D341Med (cell line): ENCODE measurements around the gene EPG5.
"Not testable (repeated sequence)": the region's sequence is repeated elsewhere in the genome, so short reads cannot be mapped to it uniquely, and the experiment has no call there.

Source experiments
- DNase-seq: peaks from one replicate; pipeline ENCODE4 v3.0.0; 2012; ENCODE audit warnings: low spot score

The EPG5 gene

GRCh38 chr18:45863469-45863868, 103.7 kb downstream of the EPG5 start:
- no peak for DNase-seq

- DNase-seq, result no peak
Observed at GRCh38 chr18:45861926-45862325, 105.2 kb downstream of the EPG5 start.

- DNase-seq, result no peak
Observed at GRCh38 chr18:45860971-45861370, 106.2 kb downstream of the EPG5 start.

GRCh38 chr18:45860492-45860891, 106.6 kb downstream of the EPG5 start:
- DNase-seq, result no peak

GRCh38 chr18:45859334-45859733, 107.8 kb downstream of the EPG5 start:
- no peak for DNase-seq

- no peak for DNase-seq
Observed at GRCh38 chr18:45856531-45856930, 110.6 kb downstream of the EPG5 start.

GRCh38 chr18:45854036-45854586, 113.0 kb downstream of the EPG5 start:
- peak; percentile 81 for DNase-seq

- DNase-seq, result no peak
Observed at GRCh38 chr18:45852631-45853030, 114.5 kb downstream of the EPG5 start.

GRCh38 chr18:45851161-45851925, 115.8 kb downstream of the EPG5 start:
- DNase-seq, result no peak

GRCh38 chr18:45850021-45850420, 117.1 kb downstream of the EPG5 start:
- DNase-seq, result no peak

- no peak for DNase-seq
Observed at GRCh38 chr18:45849529-45849928, 117.6 kb downstream of the EPG5 start.

- not testable (repeated sequence) for DNase-seq
Observed at GRCh38 chr18:45848643-45849042, 118.5 kb downstream of the EPG5 start.

- no peak for DNase-seq
Observed at GRCh38 chr18:45847119-45847518, 120.0 kb downstream of the EPG5 start.

GRCh38 chr18:45845410-45845809, 121.7 kb downstream of the EPG5 start:
- DNase-seq, result no peak

- no peak for DNase-seq
Observed at GRCh38 chr18:45844938-45845337, 122.2 kb downstream of the EPG5 start.

- DNase-seq, result no peak
Observed at GRCh38 chr18:45843019-45843418, 124.1 kb downstream of the EPG5 start.

- no peak for DNase-seq
Observed at GRCh38 chr18:45841765-45842442, 125.2 kb downstream of the EPG5 start.

GRCh38 chr18:45841060-45841764, 125.9 kb downstream of the EPG5 start:
- DNase-seq, result no peak

GRCh38 chr18:45839414-45840395, 127.4 kb downstream of the EPG5 start:
- DNase-seq, result peak; percentile 51

GRCh38 chr18:45838302-45839070, 128.6 kb downstream of the EPG5 start:
- DNase-seq, result peak; percentile 38
